ENCODE results near the gene G2E3.
"Not testable (repeated sequence)": the region's sequence is repeated elsewhere in the genome, so short reads cannot be mapped to it uniquely, and the experiment has no call there.

G2E3 gene

GRCh38 chr14:30607156-30607780 lies 48.3 kb downstream of the G2E3 start:
- DNase-seq = no peak

GRCh38 chr14:30608533-30609006 lies 49.6 kb downstream of the G2E3 start:
- no peak for DNase-seq

GRCh38 chr14:30610787-30611343 lies 51.9 kb downstream of the G2E3 start:
- DNase-seq = peak; percentile 84

GRCh38 chr14:30614155-30614554 lies 55.2 kb downstream of the G2E3 start:
- no peak for DNase-seq

- DNase-seq = no peak
Measured at GRCh38 chr14:30620178-30620577, 61.2 kb downstream of the G2E3 start.

- no peak for DNase-seq
Measured at GRCh38 chr14:30621354-30621939, 62.5 kb downstream of the G2E3 start.

- peak; percentile 72 for DNase-seq
Measured at GRCh38 chr14:30621940-30622830, 63.2 kb downstream of the G2E3 start, which contains the start of gene SCFD1. Gene SCFD1 (plus strand): TSS chr14:30622319. CDS start chr14:30622339, 20 bp downstream.

GRCh38 chr14:30623412-30624131 lies 64.6 kb downstream of the G2E3 start:
- no peak for DNase-seq

- no peak for DNase-seq
Measured at GRCh38 chr14:30624132-30624423, 65.1 kb downstream of the G2E3 start.

- DNase-seq = no peak
Measured at GRCh38 chr14:30625533-30625932, 66.6 kb downstream of the G2E3 start.

- DNase-seq = not testable (repeated sequence)
Measured at GRCh38 chr14:30629432-30629831, 70.5 kb downstream of the G2E3 start.

- no peak for DNase-seq
Measured at GRCh38 chr14:30630248-30630647, 71.3 kb downstream of the G2E3 start.

- no peak for DNase-seq
Measured at GRCh38 chr14:30632730-30633129, 73.8 kb downstream of the G2E3 start.

- no peak for DNase-seq
Measured at GRCh38 chr14:30638926-30639325, 80.0 kb downstream of the G2E3 start.

GRCh38 chr14:30641207-30641606 lies 82.2 kb downstream of the G2E3 start:
- no peak for DNase-seq

- DNase-seq = not testable (repeated sequence)
Measured at GRCh38 chr14:30644462-30644861, 85.5 kb downstream of the G2E3 start.

- no peak for DNase-seq
Measured at GRCh38 chr14:30645600-30645999, 86.6 kb downstream of the G2E3 start.

- DNase-seq = no peak
Measured at GRCh38 chr14:30648471-30648870, 89.5 kb downstream of the G2E3 start.

GRCh38 chr14:30651937-30652336 lies 93.0 kb downstream of the G2E3 start:
- DNase-seq = no peak

- DNase-seq = no peak
Measured at GRCh38 chr14:30655124-30655523, 96.2 kb downstream of the G2E3 start.

- DNase-seq = no peak
Measured at GRCh38 chr14:30655658-30656057, 96.7 kb downstream of the G2E3 start.

- no peak for DNase-seq
Measured at GRCh38 chr14:30656190-30656632, 97.3 kb downstream of the G2E3 start.

- DNase-seq = no peak
Measured at GRCh38 chr14:30657050-30657449, 98.1 kb downstream of the G2E3 start.

Measured in NCI-H2081 treated with DMSO at 0.1 percent for 48 hours (cell line).